Neural progenitor cell (in vitro differentiated cells): ENCODE data around the gene DEUP1.

Experiments
- CTCF ChIP-seq: fragments of 200-600 bp; sonication (generic); IDR thresholded peaks from 2 replicates; pipeline ENCODE4 v1.5.1; 2017; ENCODE audit warnings: antibody characterized with exemption, mild to moderate bottlenecking
- EZH2 ChIP-seq: fragments of 200-600 bp; sonication (generic); IDR thresholded peaks from 2 replicates; pipeline ENCODE4 v1.6.1; 2017; ENCODE audit warnings: antibody characterized with exemption, mild to moderate bottlenecking, moderate library complexity
- EZH2phosphoT487 ChIP-seq: fragments of 200-600 bp; sonication (generic); IDR thresholded peaks from 2 replicates; pipeline ENCODE4 v1.6.1; 2017; ENCODE audit warnings: antibody characterized with exemption

- TF ChIP-seq CTCF (no peak), EZH2 (no peak), EZH2phosphoT487 (no peak)
These were observed 143.6 kb downstream of the DEUP1 start for GRCh38 chr11:93474123-93474522.
